DMS114 treated with DMSO at 0.1 percent for 48 hours (cell line): ENCODE results near the gene ATP6V1E1.
"Not testable (repeated sequence)": the region's sequence is repeated elsewhere in the genome, so short reads cannot be mapped to it uniquely, and the experiment has no call there.

Source experiments
- DNase-seq: peaks from one replicate; lab custom pipeline; 2025; ENCODE audit not compliant: unreplicated experiment; lab: John Stamatoyannopoulos, UW

Gene ATP6V1E1

DNA sequence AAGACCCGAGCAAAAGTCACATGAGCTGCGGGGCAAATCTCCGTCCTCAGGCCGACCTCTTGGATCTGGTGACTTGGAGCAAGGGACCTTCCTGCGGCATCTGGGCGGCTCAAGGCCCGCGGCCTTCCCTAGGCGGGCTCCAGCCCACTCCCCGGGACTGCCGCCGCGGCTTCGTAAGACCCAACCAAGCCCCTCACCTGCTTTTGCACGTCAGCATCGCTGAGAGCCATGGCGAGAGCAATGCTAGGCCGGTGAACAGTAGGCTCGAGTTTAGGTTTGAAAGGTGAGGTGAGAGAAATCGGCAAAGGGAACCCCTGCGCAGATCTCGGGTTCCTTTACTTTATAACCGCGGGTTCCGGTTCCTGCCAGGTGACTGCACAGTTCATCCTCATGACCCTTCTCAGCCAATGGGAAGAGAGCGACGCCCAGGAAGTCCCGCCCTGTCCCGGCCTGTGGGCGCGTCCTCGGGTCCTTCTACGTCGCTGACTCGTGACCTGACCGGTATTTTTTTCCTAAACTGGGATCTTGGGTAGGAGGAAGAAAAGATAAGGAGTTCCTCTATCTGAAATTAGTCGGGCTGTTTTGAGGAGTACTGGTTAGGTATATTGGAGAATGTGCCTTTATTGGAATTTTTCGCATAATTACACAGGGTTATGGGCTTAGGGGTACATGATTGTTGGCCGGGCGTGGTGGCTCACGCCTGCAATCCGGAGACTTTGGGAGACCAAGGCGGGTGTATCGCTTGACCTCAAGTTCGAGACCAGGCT is at the start of gene ATP6V1E1:
ATP6V1E1 (minus strand) TSS at position 344 of the 767 bp plus-strand sequence; CDS start at position 230, 114 bp downstream.
- peak; percentile 91 for DNase-seq

DNA sequence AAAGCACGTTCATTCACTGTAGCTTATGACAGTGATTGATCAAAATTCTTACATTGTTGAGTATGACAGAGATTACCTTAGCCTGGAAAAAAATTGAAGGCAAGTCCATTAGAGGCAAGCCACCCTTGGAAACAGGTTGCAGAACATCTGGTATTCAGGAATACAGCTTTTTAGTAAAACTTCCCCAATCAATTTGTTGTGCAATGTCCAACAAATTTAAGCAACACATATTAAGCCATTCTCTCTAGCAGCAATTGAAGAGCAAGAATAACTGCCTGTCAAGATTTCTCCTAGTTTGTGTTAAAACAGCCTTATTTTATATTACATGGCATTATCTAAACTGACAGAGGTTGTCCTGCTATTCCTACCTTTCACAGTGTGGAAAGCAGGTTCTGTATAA is 47.0 kb upstream of the ATP6V1E1 start:
- DNase-seq: no peak

GRCh38 chr22:17674152-17674551 is 45.6 kb upstream of the ATP6V1E1 start:
- DNase-seq: no peak

GRCh38 chr22:17672417-17672991 is 44.0 kb upstream of the ATP6V1E1 start:
- DNase-seq: no peak

GRCh38 chr22:17671521-17672092 is 43.1 kb upstream of the ATP6V1E1 start:
- DNase-seq: not testable (repeated sequence)

DNA sequence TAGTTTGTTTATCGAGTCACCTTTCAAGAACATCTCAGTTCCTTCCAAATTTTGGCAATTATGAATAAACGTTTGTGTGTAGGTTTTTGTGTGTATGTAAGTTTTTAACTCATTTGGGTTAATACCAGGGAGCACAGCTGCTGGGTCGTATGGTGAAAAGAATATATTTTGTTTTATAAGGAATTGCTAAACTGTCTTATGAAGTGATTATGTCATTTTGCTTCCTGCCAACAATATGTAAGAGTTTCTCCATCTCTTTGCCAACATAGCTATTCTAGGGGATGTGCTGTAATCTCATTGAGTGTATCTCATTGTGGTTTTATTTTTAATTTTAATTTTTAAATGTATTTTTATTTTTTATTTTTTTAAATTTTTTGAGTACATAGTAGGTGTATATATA is 37.3 kb upstream of the ATP6V1E1 start:
- DNase-seq: no peak

DNA sequence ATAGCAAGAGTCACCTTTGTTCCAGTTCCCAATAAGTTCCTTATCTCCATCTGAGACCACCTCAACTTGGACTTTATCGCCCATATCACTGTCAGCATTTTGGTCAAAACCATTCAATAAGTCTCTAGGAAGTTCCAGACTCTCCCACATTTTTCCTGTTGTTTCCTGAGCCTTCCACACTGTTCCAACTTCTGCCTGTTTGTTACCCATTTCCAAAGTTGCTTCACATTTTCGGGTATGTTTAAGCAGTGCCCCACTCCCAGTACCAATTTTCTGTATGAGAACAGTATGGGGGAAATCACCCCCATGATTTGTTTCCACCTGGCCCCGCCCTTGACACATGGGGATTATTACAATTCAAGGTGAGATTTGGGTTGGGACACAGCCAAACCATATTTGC is 36.7 kb upstream of the ATP6V1E1 start:
- no peak for DNase-seq

DNA sequence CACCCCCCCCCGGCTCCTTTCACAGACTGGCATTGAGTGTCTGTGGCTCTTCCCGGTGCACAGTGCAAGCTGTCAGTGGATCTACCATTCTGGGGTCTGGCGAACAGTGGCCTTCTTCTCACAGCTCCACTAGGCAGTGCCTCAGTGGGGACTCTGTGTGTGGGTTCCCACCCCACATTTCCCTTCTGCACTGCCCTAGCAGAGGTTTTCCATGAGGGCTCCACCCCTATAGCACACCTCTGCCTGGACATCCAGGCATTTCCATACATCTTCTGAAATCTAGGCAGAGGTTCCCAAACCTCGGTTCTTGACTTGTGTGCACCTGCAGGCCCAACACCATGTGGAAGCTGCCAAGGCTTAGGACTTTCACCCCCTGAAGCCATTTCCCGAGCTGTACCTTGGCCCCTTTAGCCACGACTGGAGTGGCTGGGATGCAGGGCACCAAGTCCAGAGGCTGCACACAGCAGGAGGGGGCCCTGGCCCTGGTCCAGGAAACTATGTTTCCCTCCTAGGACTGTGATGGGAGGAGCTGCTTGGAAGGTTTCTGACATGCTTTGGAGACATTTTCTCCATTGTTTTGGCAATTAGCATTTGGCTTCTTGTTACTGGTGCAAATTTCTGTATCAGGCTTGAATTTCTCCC is 36.0 kb upstream of the ATP6V1E1 start:
- no peak for DNase-seq

GRCh38 chr22:17656870-17657395 is 28.4 kb upstream of the ATP6V1E1 start:
- no peak for DNase-seq

DNA sequence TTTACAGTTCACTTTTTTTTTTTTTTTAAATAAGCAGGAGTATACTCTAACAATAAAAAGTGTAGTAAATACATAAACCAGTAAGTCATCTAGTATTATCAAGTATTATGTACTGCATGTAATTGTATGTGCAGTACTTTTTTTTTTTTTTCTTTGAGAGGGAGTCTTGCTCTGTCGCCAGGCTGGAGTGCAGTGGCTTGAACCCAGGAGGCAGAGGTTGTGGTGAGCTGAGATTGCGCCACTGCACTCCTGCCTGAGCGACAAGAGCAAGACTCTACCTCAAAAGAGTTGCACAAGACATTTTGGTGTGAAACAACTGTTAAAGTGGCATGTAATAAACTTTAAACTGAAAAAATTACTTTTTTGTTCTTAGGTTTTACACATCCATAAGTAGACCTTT is 26.7 kb upstream of the ATP6V1E1 start:
- DNase-seq: no peak

- DNase-seq: no peak
Observed at GRCh38 chr22:17648569-17648968, 20.0 kb upstream of the ATP6V1E1 start.

- DNase-seq: no peak
Observed at GRCh38 chr22:17647991-17648390, 19.4 kb upstream of the ATP6V1E1 start.

GRCh38 chr22:17647452-17647851 is 18.9 kb upstream of the ATP6V1E1 start:
- DNase-seq: no peak

DNA sequence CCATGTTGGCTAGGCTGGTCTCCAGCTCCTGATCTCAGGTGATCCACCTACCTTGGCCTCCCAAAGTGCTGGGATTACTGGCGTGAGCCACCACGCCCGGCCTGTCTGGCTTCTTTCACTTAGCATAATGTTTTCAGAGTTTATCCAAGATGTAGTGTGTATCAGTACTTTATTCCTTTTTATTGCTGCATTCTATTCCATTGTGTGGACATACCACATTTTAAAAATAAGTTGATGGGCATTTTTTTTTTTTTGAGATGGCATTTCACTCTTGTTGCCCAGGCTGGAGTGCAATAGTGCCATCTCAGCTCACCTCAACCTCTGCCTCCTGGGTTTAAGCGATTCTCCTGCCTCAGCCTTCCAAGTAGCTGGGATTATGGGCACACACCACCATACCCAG is 13.8 kb upstream of the ATP6V1E1 start:
- DNase-seq: not testable (repeated sequence)

DNA sequence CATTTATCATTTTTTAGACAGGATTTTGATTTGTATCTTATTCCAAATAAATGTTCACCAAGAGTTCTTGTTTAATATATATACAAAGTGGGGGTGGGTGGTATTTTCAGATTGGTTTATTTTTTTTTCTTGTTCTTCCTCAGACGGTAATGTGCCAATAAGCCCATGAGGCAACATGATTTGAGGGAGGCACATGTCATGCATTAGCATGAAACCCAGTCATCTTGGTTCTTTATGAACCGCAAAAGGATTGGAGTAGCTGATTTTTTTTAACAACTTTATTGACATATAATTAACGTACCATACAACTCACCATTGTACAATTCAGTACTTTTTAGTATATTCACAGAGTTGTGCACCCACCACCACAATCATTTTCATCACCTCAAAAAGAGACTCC is 12.7 kb upstream of the ATP6V1E1 start:
- no peak for DNase-seq

DNA sequence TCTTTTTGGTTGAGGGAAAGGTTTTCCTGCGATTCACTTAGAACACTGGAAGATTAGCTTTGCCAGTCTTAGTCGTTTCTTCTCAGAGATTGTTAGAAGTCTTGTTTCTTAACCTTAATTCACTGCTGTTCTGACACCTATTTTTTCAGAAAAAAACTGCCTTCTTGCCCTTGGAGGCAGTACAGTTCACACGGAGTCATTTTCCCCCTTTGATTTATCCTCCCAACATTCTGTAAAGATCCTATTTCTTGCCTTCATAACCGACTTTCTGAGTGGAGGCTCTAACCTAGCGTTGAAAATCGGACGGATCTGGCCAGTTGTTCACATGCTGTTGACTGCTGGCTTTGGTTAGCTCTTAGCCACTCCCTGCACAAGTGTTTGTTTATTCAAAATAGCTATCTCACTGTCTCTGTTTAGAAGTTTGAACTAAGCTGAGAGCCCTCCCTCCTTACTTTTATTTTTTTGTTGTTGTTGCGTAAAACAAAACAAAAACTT is 10.7 kb upstream of the ATP6V1E1 start:
- DNase-seq: peak; percentile 41

GRCh38 chr22:17638432-17639246 is 10.1 kb upstream of the ATP6V1E1 start, which contains the start of gene BCL2L13:
TSS of gene BCL2L13 (plus strand) at chr22:17638757. CDS start at chr22:17655712, 16,955 bp downstream.
- peak; percentile 63 for DNase-seq

GRCh38 chr22:17638182-17638431 is 9.6 kb upstream of the ATP6V1E1 start:
- DNase-seq: no peak

GRCh38 chr22:17637490-17638181 is 9.1 kb upstream of the ATP6V1E1 start:
- DNase-seq: no peak

GRCh38 chr22:17636850-17637249 is 8.3 kb upstream of the ATP6V1E1 start:
- DNase-seq: not testable (repeated sequence)
